ENCODE measurements around the gene UCK2.

The UCK2 gene

DNA sequence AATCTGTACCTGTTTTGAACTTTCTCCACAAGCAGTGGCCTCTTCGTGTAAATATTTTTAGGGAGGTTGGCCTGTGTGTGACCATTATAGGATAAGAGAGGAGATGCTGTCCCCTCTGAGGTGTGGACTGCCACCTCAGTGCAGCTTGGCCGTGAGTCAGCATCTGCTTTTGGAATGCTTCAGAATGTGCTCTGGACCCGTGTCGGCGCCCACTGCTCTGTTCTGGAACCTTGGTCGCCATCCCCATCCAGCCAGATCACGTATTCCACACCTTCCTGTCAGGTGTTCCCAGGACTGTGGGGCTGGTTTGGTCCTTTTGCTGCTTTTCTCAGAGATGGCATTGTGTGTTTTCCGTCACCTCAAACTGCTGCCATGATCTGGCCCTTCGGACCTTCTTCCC, 5.5 kb downstream of the UCK2 start:
- TF ChIP-seq Cebpa-rat (IDR thresholded peaks at IDR 0.05), result no peak

DNA sequence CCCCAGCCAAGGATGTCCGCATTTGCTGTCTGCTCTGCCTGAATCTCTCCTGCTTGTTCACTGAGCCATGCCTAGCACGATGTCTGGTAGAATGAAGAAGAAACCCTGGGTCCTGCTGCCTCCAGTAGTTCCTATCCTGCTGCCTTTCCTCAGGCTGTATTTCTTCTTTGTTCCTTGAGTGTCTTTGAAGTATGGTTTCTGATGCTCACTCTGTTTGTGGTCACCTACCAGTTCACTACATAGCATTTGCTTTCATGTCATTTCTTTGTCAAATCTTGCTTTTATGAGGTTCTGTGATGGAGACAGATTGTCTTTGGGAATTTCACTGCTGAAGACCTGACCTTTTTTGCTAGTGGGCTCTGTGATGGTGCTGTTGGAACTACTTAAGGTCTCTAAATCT, 5.9 kb downstream of the UCK2 start:
- no peak for TF ChIP-seq Cebpa-rat (IDR thresholded peaks at IDR 0.05)
- peaks cover 36% of the 10 kb centered on the region for H3K4me1 ChIP-seq
- no peak overlapping the region for H3K4me3 ChIP-seq
- H3K9me3 ChIP-seq, result no peaks in the 10 kb centered on the region
- H4K20me1 ChIP-seq, result peaks cover 87% of the 10 kb centered on the region
- H3K27ac ChIP-seq, result no peak overlapping the region
- peak overlapping the region; percentile 34 for H3K4me2 ChIP-seq
- H3K36me3 ChIP-seq, result peaks cover 33% of the 10 kb centered on the region
- no peaks in the 10 kb centered on the region for H3K27me3 ChIP-seq
- H3K9ac ChIP-seq, result no peak overlapping the region

More for the DNA sequence above, 5.5 kb downstream of the UCK2 start:
- Histone ChIP-seq H3K27ac (no peak overlapping the region), H3K9me3 (no peaks in the 10 kb centered on the region), H3K9ac (no peak overlapping the region), H3K4me2 (peak overlapping the region; percentile 34), H3K27me3 (no peaks in the 10 kb centered on the region), H4K20me1 (peaks cover 82% of the 10 kb centered on the region), H3K4me3 (no peak overlapping the region), H3K4me1 (peaks cover 32% of the 10 kb centered on the region), H3K36me3 (peaks cover 30% of the 10 kb centered on the region)

- Histone ChIP-seq H3K4me2 (no peak overlapping the region), H3K36me3 (peaks cover 33% of the 10 kb centered on the region), H3K27ac (no peak overlapping the region), H3K9ac (no peak overlapping the region), H4K20me1 (peaks cover 95% of the 10 kb centered on the region), H3K27me3 (no peaks in the 10 kb centered on the region), H3K4me3 (no peak overlapping the region), H3K4me1 (peaks cover 43% of the 10 kb centered on the region), H3K9me3 (no peaks in the 10 kb centered on the region)
- TF ChIP-seq Cebpa-rat (IDR thresholded peaks at IDR 0.05), result no peak
These were observed 6.8 kb downstream of the UCK2 start for GRCh38 chr1:165834229-165834628.

DNA sequence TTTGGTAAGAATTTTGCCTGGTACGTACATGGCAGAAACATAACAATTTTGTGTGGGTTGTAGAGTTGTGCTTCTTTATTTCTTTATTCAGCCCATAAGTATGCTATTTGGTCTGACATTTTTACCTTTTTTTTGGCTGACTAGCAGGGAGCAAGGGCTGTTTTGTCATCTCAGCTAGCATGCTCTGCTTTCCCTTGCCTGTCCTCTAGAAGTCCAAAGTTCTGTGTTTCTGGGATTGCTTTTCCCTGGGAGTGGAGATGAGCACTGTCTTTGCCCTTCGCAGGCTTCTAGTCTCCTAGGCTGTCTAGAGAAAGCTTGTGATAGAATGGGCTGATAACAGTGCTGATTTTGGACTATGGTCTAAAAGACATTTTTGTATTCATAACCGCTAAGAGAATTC, 7.5 kb downstream of the UCK2 start:
- no peaks in the 10 kb centered on the region for H3K27me3 ChIP-seq
- peaks cover 33% of the 10 kb centered on the region for H3K36me3 ChIP-seq
- H4K20me1 ChIP-seq, result peaks cover 97% of the 10 kb centered on the region
- H3K9ac ChIP-seq, result no peak overlapping the region
- no peak overlapping the region for H3K4me2 ChIP-seq
- H3K9me3 ChIP-seq, result no peaks in the 10 kb centered on the region
- H3K27ac ChIP-seq, result no peak overlapping the region
- TF ChIP-seq Cebpa-rat (IDR thresholded peaks at IDR 0.05), result no peak
- no peak overlapping the region for H3K4me3 ChIP-seq
- H3K4me1 ChIP-seq, result peaks cover 40% of the 10 kb centered on the region

DNA sequence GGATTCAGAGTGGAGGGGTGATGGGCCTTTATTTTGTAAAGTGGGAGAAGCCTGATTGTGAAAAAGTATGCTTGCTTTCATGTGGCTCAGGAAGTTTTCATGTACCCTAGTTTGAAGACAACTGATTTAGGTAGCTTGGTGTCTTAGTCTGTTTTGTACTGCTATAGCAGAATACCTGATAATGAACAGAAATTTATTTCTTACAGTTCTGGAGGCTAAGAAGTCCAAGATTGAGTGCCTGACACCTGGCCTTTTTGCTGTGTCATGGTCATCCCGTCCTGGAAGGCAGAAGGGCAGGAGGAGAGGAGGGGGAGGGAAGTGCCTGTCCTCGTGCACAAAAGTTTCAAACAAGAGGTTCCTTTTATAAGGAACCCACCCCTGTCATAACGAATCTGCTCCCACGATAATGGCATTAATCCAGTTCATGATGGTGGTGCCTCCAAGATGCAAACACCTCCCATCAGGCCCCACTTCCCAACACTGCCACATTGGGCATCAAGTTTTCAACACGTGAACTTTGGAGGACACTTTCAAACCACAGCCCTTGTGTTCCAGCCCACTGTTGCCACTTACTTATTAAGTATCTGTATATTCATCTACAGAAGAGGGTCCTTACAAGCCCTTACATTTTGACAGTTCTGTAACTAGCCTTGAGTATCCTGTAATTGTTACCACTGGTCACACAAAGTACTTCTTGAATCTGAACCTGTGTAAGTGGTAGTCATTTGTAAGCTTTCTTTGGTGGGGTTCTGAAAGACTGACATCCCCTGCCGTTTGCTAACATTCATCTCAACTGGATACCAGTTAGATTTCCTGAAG, 9.5 kb downstream of the UCK2 start:
- Histone ChIP-seq H3K4me1 (peaks cover 42% of the 10 kb centered on the region), H3K36me3 (peaks cover 22% of the 10 kb centered on the region), H3K27ac (no peak overlapping the region), H3K27me3 (no peaks in the 10 kb centered on the region), H3K9me3 (no peaks in the 10 kb centered on the region), H3K4me2 (no peak overlapping the region), H3K4me3 (no peak overlapping the region), H3K9ac (no peak overlapping the region), H4K20me1 (peaks cover 100% of the 10 kb centered on the region)
- TF ChIP-seq Cebpa-rat (IDR thresholded peaks at IDR 0.05), result no peak

- H3K36me3 ChIP-seq, result peaks cover 17% of the 10 kb centered on the region
- H3K27me3 ChIP-seq, result no peaks in the 10 kb centered on the region
- peaks cover 100% of the 10 kb centered on the region for H4K20me1 ChIP-seq
- H3K4me1 ChIP-seq, result peaks cover 44% of the 10 kb centered on the region
- TF ChIP-seq Cebpa-rat (IDR thresholded peaks at IDR 0.05), result no peak
- no peak overlapping the region for H3K9ac ChIP-seq
- no peaks in the 10 kb centered on the region for H3K9me3 ChIP-seq
- H3K4me2 ChIP-seq, result no peak overlapping the region
- H3K27ac ChIP-seq, result no peak overlapping the region
- H3K4me3 ChIP-seq, result no peak overlapping the region
These were observed 10.5 kb downstream of the UCK2 start for GRCh38 chr1:165837838-165838364.

DNA sequence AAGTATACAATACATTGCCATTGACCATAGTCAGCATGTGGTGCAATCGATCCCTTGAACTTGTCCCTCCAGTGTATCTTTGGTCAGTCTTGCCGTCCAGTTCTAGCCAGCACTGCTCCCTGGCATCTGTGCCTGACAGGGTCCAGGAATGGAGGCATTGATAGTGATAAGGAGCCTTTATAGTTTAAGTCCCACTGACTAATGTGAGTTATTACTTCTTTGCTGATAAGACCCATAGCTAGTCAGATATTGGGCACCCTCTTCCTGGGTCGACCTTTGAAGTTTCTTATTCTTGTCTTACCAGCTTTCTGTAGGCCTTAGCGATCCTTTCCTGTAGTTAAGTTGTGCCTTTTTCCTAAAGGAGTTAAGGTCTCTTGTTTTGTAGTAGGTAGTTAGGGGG, 13.0 kb downstream of the UCK2 start:
- Histone ChIP-seq H3K9me3 (no peaks in the 10 kb centered on the region), H3K9ac (no peak overlapping the region), H3K27ac (no peak overlapping the region), H3K27me3 (no peaks in the 10 kb centered on the region), H3K36me3 (peaks cover 13% of the 10 kb centered on the region), H4K20me1 (peaks cover 100% of the 10 kb centered on the region), H3K4me1 (peaks cover 62% of the 10 kb centered on the region), H3K4me3 (no peak overlapping the region), H3K4me2 (no peak overlapping the region)
- TF ChIP-seq Cebpa-rat (IDR thresholded peaks at IDR 0.05), result no peak

DNA sequence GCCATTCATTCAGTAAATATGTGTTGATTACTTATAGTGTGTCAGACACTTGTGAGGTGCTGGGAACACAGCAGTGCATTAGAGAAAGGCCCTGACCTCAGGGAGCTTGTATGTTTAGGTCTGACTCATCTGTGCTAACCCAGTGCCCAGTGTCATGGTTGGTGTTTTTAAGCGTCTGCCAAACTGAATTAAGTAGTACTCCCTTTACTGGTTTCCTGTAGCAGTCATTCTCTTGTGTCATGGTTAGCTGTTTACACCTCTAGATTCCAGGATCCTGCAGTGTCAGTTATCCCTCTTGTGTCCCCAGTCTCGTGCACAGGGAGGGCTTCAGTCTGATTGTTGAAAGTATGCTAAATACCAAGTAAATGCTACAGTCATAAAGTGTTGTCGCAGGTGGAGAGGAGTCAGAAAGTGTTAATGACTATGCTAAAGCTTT, 14.2 kb downstream of the UCK2 start:
- Histone ChIP-seq H3K4me2 (peak overlapping the region; percentile 71), H3K9me3 (no peaks in the 10 kb centered on the region), H3K4me3 (no peak overlapping the region), H3K27ac (no peak overlapping the region), H3K9ac (no peak overlapping the region), H4K20me1 (peaks cover 100% of the 10 kb centered on the region), H3K36me3 (peaks cover 13% of the 10 kb centered on the region), H3K4me1 (peaks cover 74% of the 10 kb centered on the region), H3K27me3 (no peaks in the 10 kb centered on the region)
- TF ChIP-seq Cebpa-rat (IDR thresholded peaks at IDR 0.05), result no peak

- no peak for TF ChIP-seq Cebpa-rat (IDR thresholded peaks at IDR 0.05)
- Histone ChIP-seq H4K20me1 (peaks cover 100% of the 10 kb centered on the region), H3K27ac (no peak overlapping the region), H3K9me3 (no peaks in the 10 kb centered on the region), H3K36me3 (peaks cover 8% of the 10 kb centered on the region), H3K4me2 (peak overlapping the region; percentile 71), H3K4me3 (no peak overlapping the region), H3K27me3 (no peaks in the 10 kb centered on the region), H3K4me1 (peaks cover 77% of the 10 kb centered on the region), H3K9ac (no peak overlapping the region; the same call in 1 of the 2 replicates)
These were observed 14.7 kb downstream of the UCK2 start for GRCh38 chr1:165842023-165842670.

DNA sequence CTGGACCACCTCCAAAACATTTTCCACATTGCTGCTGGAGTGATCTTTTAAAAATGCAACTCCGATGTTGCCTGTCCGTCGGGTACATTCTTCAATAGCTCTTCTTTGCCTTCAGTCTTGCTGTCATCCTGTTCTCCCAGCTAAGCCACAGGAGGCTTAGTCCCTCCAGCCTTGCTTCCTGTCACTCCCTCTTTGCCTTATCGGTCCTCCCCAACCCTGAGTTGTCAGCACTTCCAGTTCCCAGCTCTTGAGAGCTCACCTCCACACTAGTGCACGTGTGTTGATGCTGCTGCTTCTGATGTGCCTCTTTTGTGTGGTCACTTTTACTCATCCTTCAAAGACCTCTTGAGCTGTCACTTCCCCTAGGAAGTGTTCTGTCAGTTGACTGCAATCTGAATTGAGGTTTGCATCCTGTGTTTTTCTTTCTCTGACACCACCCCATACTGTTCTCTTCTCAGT, 15.3 kb downstream of the UCK2 start:
- H3K27me3 ChIP-seq, result no peaks in the 10 kb centered on the region
- peaks cover 7% of the 10 kb centered on the region; the same call in 1 of the 2 replicates for H3K36me3 ChIP-seq
- no peak overlapping the region for H3K4me3 ChIP-seq
- H3K9me3 ChIP-seq, result no peaks in the 10 kb centered on the region
- H3K27ac ChIP-seq, result no peak overlapping the region
- peaks cover 77% of the 10 kb centered on the region for H3K4me1 ChIP-seq
- TF ChIP-seq Cebpa-rat (IDR thresholded peaks at IDR 0.05), result no peak
- H3K9ac ChIP-seq, result no peak overlapping the region; the same call in 1 of the 2 replicates
- peak overlapping the region; percentile 71 for H3K4me2 ChIP-seq
- H4K20me1 ChIP-seq, result peaks cover 100% of the 10 kb centered on the region

Measured in BLaER1 (cell line).